Coronary artery (tissue), 2 donors: ENCODE data around the gene MYO7B.

Source experiments
- DNase-seq: peaks from one replicate; pipeline ENCODE4 v3.0.0-alpha.2; 2017; ENCODE audit warnings: low spot score
- H3K27ac ChIP-seq, 2 donors: fragments of 200-600 bp; sonication (generic); one replicate each; pipeline ENCODE4 v1.5.1; 2016 to 2019
- H3K4me3 ChIP-seq: fragments of 200-600 bp; sonication (generic); 2 replicates; pipeline ENCODE4 v1.5.1; 2016; ENCODE audit warnings: mild to moderate bottlenecking, moderate library complexity
- CTCF ChIP-seq: fragments of 200-600 bp; sonication (generic); IDR thresholded peaks from one replicate; pipeline ENCODE4 v1.5.1; 2019; ENCODE audit warnings: antibody characterized with exemption

MYO7B gene

GRCh38 chr2:127647242-127648190 lies 112.0 kb downstream of the MYO7B start:
- DNase-seq = no peak
- no peak for TF ChIP-seq CTCF
- Histone ChIP-seq H3K27ac (peak overlapping the region; percentile 81 to 87), H3K4me3 (no peak overlapping the region)

GRCh38 chr2:127648321-127648720 lies 112.8 kb downstream of the MYO7B start:
- no peak for DNase-seq
- Histone ChIP-seq H3K27ac (peak overlapping the region; percentile 81 to 87), H3K4me3 (no peak overlapping the region)
- TF ChIP-seq CTCF = no peak

- H3K27ac ChIP-seq = peak overlapping the region; percentile 58 to 77
Measured at GRCh38 chr2:127649100-127649611, 113.7 kb downstream of the MYO7B start.

GRCh38 chr2:127649684-127650040 lies 114.2 kb downstream of the MYO7B start:
- TF ChIP-seq CTCF = peak; percentile 83
- H3K27ac ChIP-seq = peak overlapping the region; percentile 58 to 77
- no peak for DNase-seq
- H3K4me3 ChIP-seq = peak overlapping the region; percentile 19

More at GRCh38 chr2:127649100-127649611, 113.7 kb downstream of the MYO7B start:
- DNase-seq = no peak
- TF ChIP-seq CTCF = no peak
- H3K4me3 ChIP-seq = peak overlapping the region; percentile 19

GRCh38 chr2:127650041-127650784 lies 114.7 kb downstream of the MYO7B start:
- TF ChIP-seq CTCF = no peak
- Histone ChIP-seq H3K27ac (peak overlapping the region; percentile 58 to 77), H3K4me3 (no peak overlapping the region)
- DNase-seq = no peak

- no peak for DNase-seq
- H3K27ac ChIP-seq = peak overlapping the region; percentile 58 to 77
- no peak for TF ChIP-seq CTCF
- no peak overlapping the region for H3K4me3 ChIP-seq
Measured at GRCh38 chr2:127650785-127651380, 115.4 kb downstream of the MYO7B start.
